ACHN (cell line): ENCODE measurements around the gene HOXA6.
A peak's percentile ranks its signal among the peaks of the same experiment; 100 is the strongest.

Experiments
- DNase-seq: peaks from one replicate; pipeline ENCODE4 v3.0.0-alpha.2; 2015
- in situ Hi-C: cut with HindIII; loops from 2 replicates; pipeline ENCODE4 v1.10.0; 2017; ENCODE audit warnings: low sequenced_read_pairs, low pct_ligation_motif_present, low pct_unique_long_range_greater_than_20kb

Gene HOXA6

GRCh38 chr7:27108390-27109127 is 39.0 kb downstream of the HOXA6 start:
- in situ Hi-C loops: no loop called here
- no peak for DNase-seq

GRCh38 chr7:27107391-27108381 is 39.9 kb downstream of the HOXA6 start:
- in situ Hi-C loops: no loop called here
- DNase-seq: no peak

GRCh38 chr7:27106901-27107240 is 40.7 kb downstream of the HOXA6 start:
- in situ Hi-C loops: no loop called here
- DNase-seq: no peak

GRCh38 chr7:27106181-27106900 is 41.2 kb downstream of the HOXA6 start:
- DNase-seq: no peak
- in situ Hi-C loops: no loop called here

GRCh38 chr7:27105301-27106031 is 42.1 kb downstream of the HOXA6 start:
- in situ Hi-C loops: no loop called here
- no peak for DNase-seq

- DNase-seq: no peak
- in situ Hi-C loops: no loop called here
These were observed 43.1 kb downstream of the HOXA6 start for GRCh38 chr7:27104341-27105058.

- in situ Hi-C loops: no loop called here
- DNase-seq: no peak
These were observed 43.9 kb downstream of the HOXA6 start for GRCh38 chr7:27103489-27104226.

- in situ Hi-C loops: no loop called here
- DNase-seq: no peak
These were observed 44.8 kb downstream of the HOXA6 start, which contains the start of gene HOXA2 for GRCh38 chr7:27102581-27103442. Gene HOXA2, minus strand, starts transcription at chr7:27102683. Its CDS starts 183 bp downstream, at chr7:27102500.

- in situ Hi-C loops: no loop called here
These were observed 45.5 kb downstream of the HOXA6 start for GRCh38 chr7:27101957-27102580.

GRCh38 chr7:27101171-27101956 is 46.2 kb downstream of the HOXA6 start:
- no peak for DNase-seq
- in situ Hi-C loops: no loop called here

More at GRCh38 chr7:27101957-27102580, 45.5 kb downstream of the HOXA6 start:
- no peak for DNase-seq

GRCh38 chr7:27100694-27101170 is 46.8 kb downstream of the HOXA6 start:
- DNase-seq: no peak
- in situ Hi-C loops: no loop called here

- DNase-seq: no peak
- in situ Hi-C loops: no loop called here
These were observed 47.9 kb downstream of the HOXA6 start for GRCh38 chr7:27099453-27100370.

GRCh38 chr7:27098578-27099451 is 48.8 kb downstream of the HOXA6 start:
- in situ Hi-C loops: no loop called here
- peak; percentile 82 for DNase-seq
